GM18519 (cell line): ENCODE measurements around the gene CAMK2G.

Experiments used
- ATAC-seq: cut with Tn5 transposase; IDR thresholded peaks from one replicate; pipeline ENCODE4 v1.9.1; 2021; ENCODE audit warnings: mild to moderate bottlenecking, moderate library complexity; ENCODE audit not compliant: unreplicated experiment, low FRiP score

CAMK2G gene

GRCh38 chr10:73886085-73886529, 11.8 kb upstream of the CAMK2G start:
- no peak for ATAC-seq

GRCh38 chr10:73884017-73884416, 9.7 kb upstream of the CAMK2G start:
- ATAC-seq = no peak

DNA sequence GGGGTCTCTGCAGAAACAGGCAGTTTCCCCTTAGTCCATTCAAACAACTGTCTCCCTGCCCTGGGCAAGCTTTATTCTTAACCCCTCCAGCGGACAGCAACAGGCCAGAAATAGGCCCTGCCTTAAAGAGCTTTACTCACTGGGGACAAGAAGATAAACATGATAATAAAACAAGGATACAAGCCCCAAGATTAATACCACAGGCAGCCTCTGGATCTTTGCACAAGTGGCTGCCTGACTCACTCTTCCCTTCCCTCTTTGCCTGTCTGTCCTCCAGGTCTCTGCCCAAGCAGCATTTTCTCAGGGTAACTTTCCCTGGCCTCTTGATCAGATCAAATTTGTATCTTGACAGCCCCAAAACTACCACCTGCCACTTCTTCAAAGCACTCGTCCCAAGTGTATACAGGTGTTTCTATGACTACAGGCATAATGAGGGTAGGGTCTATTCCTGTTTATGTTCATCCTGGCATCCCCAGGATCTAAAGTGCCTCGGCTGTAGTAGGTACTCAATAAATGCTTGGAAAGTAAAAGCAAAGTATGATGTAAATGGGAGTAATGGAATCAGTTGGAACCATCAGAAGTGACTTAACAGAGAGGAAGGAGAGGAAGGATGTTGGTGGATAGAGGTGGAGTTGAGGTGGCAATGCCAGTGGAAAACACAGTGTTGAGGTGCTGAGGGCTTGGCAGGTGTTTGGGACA, 7.0 kb upstream of the CAMK2G start:
- no peak for ATAC-seq

- no peak for ATAC-seq
Measured at GRCh38 chr10:73879296-73880173, 5.2 kb upstream of the CAMK2G start.

DNA sequence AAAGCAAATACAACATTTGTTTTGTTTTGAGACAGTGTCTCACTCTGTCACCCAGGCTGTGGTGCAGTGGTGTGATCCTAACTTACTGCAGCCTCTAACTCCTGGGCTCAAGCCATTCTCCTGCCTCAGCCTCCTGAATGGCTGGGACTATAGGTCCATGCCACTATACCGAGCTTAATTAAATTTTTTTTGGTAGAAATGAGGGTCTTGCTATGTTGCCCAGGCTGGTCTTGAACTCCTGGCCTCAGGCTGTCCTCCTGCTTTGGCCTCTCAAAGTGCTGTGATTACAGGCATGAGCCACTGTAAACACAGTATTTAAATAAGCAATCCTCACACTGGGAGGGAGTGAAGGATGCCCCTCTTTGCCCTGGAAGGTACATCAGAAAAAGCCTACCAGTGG, 4.0 kb upstream of the CAMK2G start:
- ATAC-seq = no peak

DNA sequence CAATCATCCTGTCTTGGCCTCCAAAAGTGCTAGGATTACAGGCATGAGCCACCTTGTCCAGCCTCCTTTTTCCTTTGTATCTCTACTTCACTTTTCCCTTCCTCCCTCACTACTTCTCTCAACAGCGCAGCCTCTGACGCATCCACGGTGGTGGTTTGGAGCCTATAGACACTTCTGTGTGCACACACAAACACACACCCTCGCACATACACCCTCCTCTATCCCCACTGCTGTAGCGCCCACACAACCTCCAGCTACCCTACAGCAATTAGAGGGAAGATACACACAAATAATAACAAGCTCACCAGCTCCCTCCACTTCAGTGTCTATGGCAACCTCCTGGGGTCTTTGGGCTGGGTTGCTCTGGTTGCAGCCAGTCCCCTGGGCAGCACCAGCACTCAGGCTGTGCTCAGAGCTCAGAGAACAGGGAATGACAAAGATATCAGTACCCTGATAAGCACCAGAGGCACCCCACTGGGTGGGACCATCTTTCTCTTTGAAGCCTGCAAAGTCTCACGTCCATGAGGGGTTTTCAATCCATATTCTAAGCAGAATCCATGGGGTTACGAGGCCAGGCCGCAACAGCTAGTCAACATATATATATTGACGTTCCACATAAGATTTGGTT, 3.3 kb upstream of the CAMK2G start:
- no peak for ATAC-seq

DNA sequence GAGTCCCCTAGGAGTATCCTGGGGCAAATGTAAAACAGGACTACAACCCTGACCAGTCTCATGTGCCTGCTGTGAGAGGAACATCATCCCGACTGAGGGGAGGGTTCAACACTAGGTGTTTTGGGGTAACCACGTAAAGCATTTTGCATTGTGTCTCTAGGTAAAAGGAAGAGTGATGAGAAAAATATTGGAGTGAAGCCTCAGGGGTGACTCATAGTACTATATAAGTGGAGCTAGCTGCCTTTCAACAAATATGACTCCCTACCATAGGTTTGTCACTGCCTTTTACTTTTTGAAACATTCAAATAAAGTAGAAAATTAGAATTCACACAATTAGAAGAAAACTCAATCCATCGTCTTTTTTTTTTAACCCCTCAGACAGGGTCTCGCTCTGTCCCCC, 2.6 kb upstream of the CAMK2G start:
- no peak for ATAC-seq

DNA sequence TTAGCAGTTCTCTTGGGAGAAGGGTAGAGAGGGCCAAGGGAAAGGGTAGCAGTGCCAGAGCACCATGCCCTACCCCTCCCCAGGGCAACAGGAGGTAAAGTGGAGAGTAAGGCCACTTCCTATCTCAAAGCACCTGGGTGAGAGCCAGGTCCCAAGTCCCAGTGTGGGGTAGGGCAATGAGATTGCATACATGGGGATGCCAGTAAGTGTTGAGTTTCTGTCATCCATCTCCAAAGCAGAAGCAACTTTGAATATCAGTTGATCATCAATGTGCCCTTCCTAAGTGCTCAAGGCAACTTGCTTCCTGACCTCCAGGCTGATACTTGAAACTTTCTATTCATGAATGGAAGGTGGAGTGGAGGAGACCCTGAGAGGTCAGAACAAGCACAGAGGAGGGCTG, 2.2 kb upstream of the CAMK2G start:
- no peak for ATAC-seq

- no peak for ATAC-seq
Measured at GRCh38 chr10:73876157-73876556, 1.8 kb upstream of the CAMK2G start.

DNA sequence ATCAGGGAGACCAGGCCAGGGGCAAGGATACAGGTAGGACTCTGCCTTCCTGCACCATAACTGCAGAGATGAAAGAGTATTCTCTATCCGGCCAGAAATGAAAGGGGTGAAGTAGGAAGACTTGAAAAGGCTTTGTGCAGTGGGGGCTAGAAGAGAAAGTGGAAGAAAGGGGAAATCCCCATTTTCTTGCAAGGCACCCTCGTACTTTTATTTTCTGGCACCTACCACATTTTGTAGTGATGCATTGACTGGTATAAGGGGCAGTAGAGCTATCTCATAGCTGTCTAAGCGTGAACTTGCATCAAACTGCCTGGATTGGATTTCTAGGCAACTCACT, 752 bp upstream of the CAMK2G start:
- no peak for ATAC-seq

- ATAC-seq = no peak
Measured at GRCh38 chr10:73873838-73874215, 528 bp downstream of the CAMK2G start.

GRCh38 chr10:73873142-73873837, 1.1 kb downstream of the CAMK2G start:
- no peak for ATAC-seq

DNA sequence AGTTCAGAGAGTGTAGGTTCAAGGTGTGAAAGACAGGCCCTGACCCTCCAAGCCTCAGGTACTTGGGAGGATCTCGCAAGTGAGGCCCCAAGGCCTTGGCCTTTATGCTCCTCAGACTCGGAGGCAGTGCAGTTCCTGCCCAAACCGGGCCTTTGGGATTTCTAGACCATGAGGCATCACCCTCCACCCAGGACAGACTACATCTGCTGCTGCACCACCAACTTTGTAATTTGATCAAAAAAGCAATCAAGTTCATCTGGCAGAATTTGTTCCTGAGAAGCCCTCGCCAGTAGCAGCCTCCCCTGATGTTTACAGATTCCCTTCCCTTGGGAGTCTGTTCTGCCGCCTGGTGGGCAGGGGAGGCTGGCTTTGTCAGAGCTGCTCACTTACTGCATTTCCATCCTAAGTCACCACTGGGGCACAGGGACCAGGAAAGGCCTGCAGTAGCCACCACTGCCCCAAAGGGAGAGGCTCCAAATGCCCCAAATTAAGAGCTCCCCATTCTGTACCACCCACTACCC, 2.1 kb downstream of the CAMK2G start:
- ATAC-seq = no peak

GRCh38 chr10:73871295-73872189, 2.8 kb downstream of the CAMK2G start:
- no peak for ATAC-seq

DNA sequence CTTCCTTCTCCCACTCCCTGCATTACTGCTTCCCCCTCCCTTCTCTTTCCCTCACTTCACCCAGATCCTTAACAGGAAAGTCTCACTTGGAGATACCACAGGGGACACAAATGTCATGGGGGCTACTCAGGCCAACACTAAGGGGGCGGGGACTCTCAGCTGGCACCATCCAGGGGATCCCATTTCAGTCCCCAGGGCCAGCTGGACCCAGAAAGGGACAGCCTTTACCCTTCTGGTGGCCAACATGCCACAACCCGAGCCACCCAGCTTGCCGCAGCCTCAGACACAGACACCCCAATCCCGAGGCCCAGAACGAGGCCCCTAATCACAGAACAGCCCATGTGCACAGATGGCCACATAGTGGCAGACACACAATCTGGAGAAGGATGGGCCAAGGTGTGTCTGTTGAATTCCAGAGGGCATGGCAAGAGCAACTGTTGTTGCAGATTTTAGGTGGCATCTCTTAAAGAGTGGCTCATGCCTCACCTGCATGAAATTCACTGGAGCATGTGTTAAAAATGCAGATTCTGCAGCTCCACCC, 5.6 kb downstream of the CAMK2G start:
- no peak for ATAC-seq

- ATAC-seq = no peak
Measured at GRCh38 chr10:73867871-73868631, 6.3 kb downstream of the CAMK2G start.

DNA sequence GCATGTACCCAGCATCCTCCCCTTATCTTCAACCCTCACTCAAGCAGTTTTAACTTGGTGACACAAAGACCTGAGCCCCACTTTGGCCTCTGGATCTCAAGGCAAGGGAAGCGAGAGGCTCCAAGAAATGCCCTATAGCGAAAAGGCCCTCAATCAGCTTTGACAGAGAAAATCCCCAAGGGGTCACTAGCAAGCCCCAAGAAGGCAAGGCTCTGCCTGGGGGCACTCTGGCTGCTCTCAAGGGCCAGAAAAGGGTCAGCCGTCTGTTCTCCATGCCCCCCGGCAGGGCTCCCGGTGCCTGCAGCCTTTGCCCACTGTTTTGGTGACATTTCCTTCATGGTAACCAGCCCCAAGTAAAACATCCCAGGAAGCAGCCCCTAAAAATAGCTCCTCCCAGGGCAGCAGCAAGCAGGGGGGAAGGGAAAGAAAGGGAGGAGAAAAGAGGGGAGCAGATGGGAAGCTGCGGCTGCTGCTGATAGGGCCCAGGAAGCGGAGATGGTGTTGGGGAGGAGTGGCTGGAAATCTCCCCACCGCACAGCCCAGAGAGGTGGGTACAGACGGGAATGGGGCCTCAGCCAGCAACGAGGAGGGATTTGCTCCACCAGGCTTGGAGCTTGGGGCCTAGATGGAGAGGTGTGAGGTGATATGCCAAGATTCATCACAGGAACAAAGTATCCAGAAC, 7.1 kb downstream of the CAMK2G start:
- no peak for ATAC-seq

GRCh38 chr10:73866621-73867020, 7.7 kb downstream of the CAMK2G start:
- ATAC-seq = no peak
